D721Med (cell line): ENCODE measurements around the gene RERE.
"Not testable (repeated sequence)": the region's sequence is repeated elsewhere in the genome, so short reads cannot be mapped to it uniquely, and the experiment has no call there.

Source experiments
- DNase-seq: peaks from one replicate; pipeline ENCODE4 v3.0.0; 2011; ENCODE audit warnings: low spot score; ENCODE audit not compliant: insufficient read length
- FAIRE-seq: peaks from 2 replicates; lab custom pipeline; 2011; peaks lifted over from hg19 to GRCh38; lab: Jason Lieb, UNC
- TF ChIP-seq, protein P1 (sequence below): IDR thresholded peaks from 2 replicates; pipeline ENCODE4 v1.5.1; 2012; ENCODE audit warnings: mild to moderate bottlenecking, control low read depth; ENCODE audit not compliant: insufficient read depth; ENCODE audit errors: missing control alignments

RERE gene

DNA sequence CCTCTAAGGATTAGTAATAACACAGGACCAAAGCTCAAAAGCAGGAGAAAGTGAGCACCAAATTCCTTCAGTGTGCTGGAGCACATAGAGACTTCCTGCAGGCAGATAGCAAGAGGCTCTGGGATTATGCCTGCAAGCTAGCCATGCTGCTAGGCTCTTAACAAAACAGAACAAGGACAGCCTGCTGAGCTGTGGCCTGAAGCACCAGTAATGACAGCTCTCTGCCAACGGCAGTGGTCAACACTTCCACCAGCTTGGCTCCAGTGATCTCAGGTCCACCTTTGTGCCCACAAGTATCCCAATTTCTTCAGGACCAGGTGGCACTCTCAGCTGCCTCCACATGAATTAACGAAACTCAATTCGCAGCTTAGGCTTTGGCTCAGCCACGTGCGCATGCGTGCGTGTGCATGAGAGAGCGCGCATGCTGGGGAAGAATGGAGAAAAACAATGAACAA, 435.4 kb downstream of the RERE start:
- DNase-seq (no peak), FAIRE-seq (no peak)
- TF ChIP-seq, protein P1, sequence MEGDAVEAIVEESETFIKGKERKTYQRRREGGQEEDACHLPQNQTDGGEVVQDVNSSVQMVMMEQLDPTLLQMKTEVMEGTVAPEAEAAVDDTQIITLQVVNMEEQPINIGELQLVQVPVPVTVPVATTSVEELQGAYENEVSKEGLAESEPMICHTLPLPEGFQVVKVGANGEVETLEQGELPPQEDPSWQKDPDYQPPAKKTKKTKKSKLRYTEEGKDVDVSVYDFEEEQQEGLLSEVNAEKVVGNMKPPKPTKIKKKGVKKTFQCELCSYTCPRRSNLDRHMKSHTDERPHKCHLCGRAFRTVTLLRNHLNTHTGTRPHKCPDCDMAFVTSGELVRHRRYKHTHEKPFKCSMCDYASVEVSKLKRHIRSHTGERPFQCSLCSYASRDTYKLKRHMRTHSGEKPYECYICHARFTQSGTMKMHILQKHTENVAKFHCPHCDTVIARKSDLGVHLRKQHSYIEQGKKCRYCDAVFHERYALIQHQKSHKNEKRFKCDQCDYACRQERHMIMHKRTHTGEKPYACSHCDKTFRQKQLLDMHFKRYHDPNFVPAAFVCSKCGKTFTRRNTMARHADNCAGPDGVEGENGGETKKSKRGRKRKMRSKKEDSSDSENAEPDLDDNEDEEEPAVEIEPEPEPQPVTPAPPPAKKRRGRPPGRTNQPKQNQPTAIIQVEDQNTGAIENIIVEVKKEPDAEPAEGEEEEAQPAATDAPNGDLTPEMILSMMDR: no peak

DNA sequence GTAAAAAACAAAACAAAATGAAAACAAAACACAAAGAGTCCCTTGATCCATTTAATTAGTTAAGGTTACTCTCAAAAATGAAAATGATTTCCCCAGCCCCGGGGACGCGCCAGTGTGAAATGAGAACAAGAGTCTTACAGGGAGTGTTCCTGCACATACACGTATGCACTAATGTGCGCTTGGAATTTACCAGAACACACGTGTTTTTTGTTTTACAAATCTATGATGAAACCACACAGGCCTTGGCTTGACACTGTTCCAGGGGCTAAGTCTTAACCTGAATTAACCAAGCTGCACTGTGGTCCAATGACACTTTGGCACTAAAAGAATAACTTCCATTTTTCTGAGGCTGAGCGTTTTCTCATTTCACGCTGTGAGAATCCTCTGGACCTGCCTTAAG, 435.8 kb downstream of the RERE start:
- TF ChIP-seq, protein P1: no peak
- DNase-seq: no peak
- no peak for FAIRE-seq

DNA sequence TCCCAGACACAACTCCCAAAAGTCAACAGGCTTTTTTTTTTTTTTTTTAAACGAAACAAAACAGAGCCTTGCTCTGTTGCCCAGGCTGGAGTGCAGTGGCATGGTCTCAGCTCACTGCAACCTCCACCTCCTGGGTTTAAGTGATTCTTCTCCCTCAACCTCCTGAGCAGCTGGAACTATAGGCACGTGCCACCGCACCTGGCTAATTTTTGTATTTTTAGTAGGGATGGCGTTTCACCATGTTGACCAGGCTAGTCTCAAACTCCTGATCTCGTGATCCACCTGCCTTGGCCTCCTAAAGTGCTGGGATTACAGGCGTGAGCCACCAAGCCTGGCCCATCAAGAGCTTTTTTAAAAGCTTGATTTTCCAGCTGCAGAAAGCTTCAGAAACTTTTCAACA, 437.1 kb downstream of the RERE start:
- not testable (repeated sequence) for FAIRE-seq, DNase-seq

DNA sequence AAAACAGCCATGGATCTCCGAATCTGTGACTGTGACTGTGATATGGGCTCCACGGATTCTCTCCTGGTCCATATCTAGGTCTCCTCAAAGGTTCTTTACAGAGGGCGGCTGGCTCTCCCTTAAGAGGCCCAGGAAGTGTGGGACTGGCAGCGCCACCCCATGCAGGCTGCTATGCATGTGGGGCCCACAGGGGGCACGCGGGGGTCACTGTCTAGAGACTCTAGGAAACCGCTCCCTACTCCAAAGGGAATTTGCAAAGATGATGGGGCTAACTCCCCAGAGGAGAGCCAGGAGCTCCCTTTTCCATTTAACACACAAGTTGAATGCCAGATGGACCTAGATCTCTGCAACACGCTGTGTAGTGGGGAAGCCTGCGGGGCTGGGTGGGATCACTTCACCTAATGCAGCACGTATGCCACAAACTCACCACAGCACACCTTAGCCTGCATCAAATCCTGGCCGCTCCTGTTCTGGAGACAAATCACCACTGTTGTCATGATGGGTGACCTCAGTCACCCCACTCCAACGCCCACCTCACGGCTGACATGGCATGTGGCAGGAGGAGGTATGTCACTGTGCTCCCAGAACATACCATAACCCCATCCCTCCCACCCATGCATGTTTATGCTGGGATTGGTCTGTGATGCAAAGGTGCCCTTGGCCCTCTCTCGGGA, 437.8 kb downstream of the RERE start:
- TF ChIP-seq, protein P1: no peak
- no peak for FAIRE-seq
- DNase-seq: no peak

DNA sequence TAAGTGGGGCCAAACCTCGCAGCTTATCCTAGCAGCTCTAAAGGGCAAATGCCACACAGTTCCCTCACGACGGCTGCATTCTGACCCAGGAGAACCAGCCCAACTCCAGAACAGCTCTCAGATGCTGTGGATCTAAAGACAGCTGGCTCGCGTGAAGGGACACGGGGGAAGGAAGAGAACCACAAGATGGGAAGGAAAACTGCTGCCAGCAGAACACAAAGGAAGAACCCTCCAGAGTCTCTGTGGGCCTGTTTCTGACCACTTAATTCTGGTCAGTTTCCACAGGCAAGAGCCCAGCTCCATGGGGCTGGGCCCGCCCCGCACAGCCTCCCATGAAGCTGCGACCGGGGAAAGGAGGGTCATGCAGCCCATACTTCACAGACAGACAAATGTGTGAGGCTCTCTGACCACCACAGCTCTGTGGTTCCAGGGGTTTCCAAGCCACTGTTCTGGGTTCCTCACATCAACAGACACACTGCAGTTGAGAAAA, 438.4 kb downstream of the RERE start:
- no peak for DNase-seq
- TF ChIP-seq, protein P1: no peak
- no peak for FAIRE-seq

DNA sequence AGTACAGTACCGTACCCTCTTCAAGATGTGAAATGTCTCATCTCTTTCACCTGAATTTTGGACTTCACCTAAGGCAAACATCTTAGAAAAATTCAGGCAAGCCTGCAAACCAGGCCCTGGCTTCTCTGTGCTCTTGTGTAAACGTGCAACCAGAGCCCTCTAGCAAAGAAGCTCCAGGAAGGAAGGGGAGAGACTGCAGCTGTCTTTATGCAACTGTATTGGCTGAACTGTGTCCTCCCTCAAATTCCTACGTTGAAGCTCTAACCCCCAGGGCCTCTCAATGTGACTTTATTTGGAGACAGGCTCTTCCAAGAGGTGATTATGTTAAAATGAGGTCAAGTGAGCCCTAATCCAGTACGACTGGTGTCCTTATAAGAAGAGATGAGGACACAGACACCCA, 439.3 kb downstream of the RERE start:
- TF ChIP-seq, protein P1: no peak
- DNase-seq: no peak
- no peak for FAIRE-seq

DNA sequence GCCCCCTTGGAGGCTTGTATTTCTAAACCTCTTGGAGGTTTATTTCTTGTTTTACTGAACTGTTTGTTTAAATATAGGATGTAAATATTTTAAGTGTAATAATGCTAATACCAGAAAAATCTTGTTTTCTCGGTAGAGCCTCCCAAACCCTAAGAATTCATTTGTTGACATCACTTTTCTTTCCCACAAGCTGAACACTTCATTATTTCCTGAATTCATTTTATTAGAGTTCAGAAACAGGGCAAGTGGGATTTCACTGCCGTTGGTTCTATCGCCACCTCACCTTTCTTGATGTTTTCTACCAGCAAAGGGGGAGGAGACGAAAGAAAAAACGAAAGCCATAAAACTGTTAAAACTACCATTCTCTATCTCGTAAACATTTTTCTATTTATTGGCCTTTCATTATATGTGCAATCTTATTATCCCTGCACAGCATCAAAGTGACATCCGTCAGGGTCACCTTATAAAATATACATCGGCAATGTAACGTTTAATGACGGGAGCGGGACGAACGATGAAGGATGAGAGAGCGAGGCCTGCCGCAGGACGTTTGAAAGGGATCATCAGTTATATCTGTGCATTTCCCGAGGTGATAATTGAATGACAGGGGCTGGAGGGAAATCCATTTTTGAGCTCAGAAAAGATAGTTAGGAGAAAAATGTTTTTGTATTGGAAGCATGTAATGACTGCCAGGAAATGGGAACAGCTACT, 440.0 kb downstream of the RERE start:
- TF ChIP-seq, protein P1: no peak
- FAIRE-seq (no peak), DNase-seq (no peak)
